Measurements from ENCODE around the gene PREX1.

GRCh38 chr20:48781634-48782033 lies 46.2 kb downstream of the PREX1 start:
- TF ChIP-seq MXI1 (IDR thresholded peaks at IDR 0.05; ENCODE audit: borderline replicate concordance, low read depth, low read length) (no peak), CTCF (conservative IDR thresholded peaks at IDR 0.05; ENCODE audit: low read depth, low read length) (no peak), RAD21 (IDR thresholded peaks at IDR 0.05; ENCODE audit: low read length) (no peak), POLR2A (IDR thresholded peaks at IDR 0.05; ENCODE audit: low read depth, low read length) (no peak), SMC3 (IDR thresholded peaks at IDR 0.05; ENCODE audit: low read depth, low read length) (no peak), CHD1 (IDR thresholded peaks at IDR 0.05; ENCODE audit: low read depth, low read length) (no peak), USF2 (IDR thresholded peaks at IDR 0.05; ENCODE audit: low read depth, low read length) (no peak), ELK1 (IDR thresholded peaks at IDR 0.05; ENCODE audit: borderline replicate concordance, low read depth, low read length) (no peak), MAFK (IDR thresholded peaks at IDR 0.05; ENCODE audit: low read depth, low read length) (no peak), RFX5 (IDR thresholded peaks at IDR 0.05; ENCODE audit: low read depth, low read length) (no peak), CEBPB (IDR thresholded peaks at IDR 0.05; ENCODE audit: low read depth, low read length) (no peak), MAZ (IDR thresholded peaks at IDR 0.05; ENCODE audit: borderline replicate concordance, low read depth, low read length) (no peak), RCOR1 (IDR thresholded peaks at IDR 0.05; ENCODE audit: insufficient replicate concordance, low read length) (no peak), NFE2L2 (IDR thresholded peaks at IDR 0.05; ENCODE audit: low read depth, low read length) (no peak)
